WTC11 (cell line): Measurements from ENCODE around the gene MYO18B. TPM values are rescaled to one million over a fixed set of nuclear protein-coding genes. Genes with fewer than 3 reads are reported as not detected.

Experiments used
- ATAC-seq: fragments of 200-7000 bp; cut with Tn5 transposase; 2 replicates; pipeline ENCODE4 v1.10.0; 2021; ENCODE audit warnings: mild to moderate bottlenecking, moderate library complexity
- CTCF ChIA-PET: fragments of 300-600 bp; sonication (Branson Sonifier 250); formaldehyde crosslinking; loops from one replicate; lab custom pipeline; 2021; ENCODE audit warnings: antibody characterized with exemption; lab: Charles Lee
- POLR2A ChIA-PET: fragments of 350-600 bp; sonication (Branson Sonifier 250); formaldehyde crosslinking; loops from one replicate; lab custom pipeline; 2021; ENCODE audit warnings: antibody characterized with exemption; lab: Charles Lee
- DNase-seq: peaks from one replicate; pipeline ENCODE4 v3.0.0; 2021; ENCODE audit warnings: low spot score
- H3K27ac Mint-ChIP-seq: 2 replicates; pipeline ENCODE4 v1.8.0; 2021; ENCODE audit warnings: mixed read lengths
- H3K27me3 Mint-ChIP-seq: 2 replicates; pipeline ENCODE4 v1.8.0; 2021; ENCODE audit warnings: low read depth, mild to moderate bottlenecking, moderate library complexity, mixed read lengths
- H3K36me3 Mint-ChIP-seq: 2 replicates; pipeline ENCODE4 v1.8.0; 2021; ENCODE audit warnings: mixed read lengths
- H3K4me1 Mint-ChIP-seq: 2 replicates; pipeline ENCODE4 v1.8.0; 2022; ENCODE audit warnings: mixed read lengths
- H3K4me3 Mint-ChIP-seq: 2 replicates; pipeline ENCODE4 v1.8.0; 2021; ENCODE audit warnings: mild to moderate bottlenecking, moderate library complexity, mixed read lengths
- H3K9me3 Mint-ChIP-seq: 2 replicates; pipeline ENCODE4 v1.8.0; 2021; ENCODE audit warnings: mixed read lengths
- CBFB ChIP-seq: sonication (generic); formaldehyde crosslinking; IDR thresholded peaks from 2 replicates; pipeline ENCODE4 v1.8.1; 2022; ENCODE audit warnings: mild to moderate bottlenecking, low read depth, missing genetic modification reagents
- IRF2 ChIP-seq: sonication (generic); formaldehyde crosslinking; IDR thresholded peaks from 2 replicates; pipeline ENCODE4 v1.8.0; 2022; ENCODE audit warnings: low read depth, missing genetic modification reagents, borderline replicate concordance
- JUN ChIP-seq: sonication (generic); formaldehyde crosslinking; IDR thresholded peaks from 2 replicates; pipeline ENCODE4 v1.8.0; 2023; ENCODE audit warnings: mild to moderate bottlenecking, missing genetic modification reagents
- MXD4 ChIP-seq: fragments of 250-450 bp; sonication (Bioruptor Pico); IDR thresholded peaks from 2 replicates; pipeline ENCODE4 v1.8.0; 2021; ENCODE audit warnings: mild to moderate bottlenecking, moderate library complexity, borderline replicate concordance
- MYBL2 ChIP-seq: sonication (generic); formaldehyde crosslinking; IDR thresholded peaks from 2 replicates; pipeline ENCODE4 v1.8.1; 2023; ENCODE audit warnings: mild to moderate bottlenecking, moderate library complexity, missing genetic modification reagents
- RELA ChIP-seq: sonication (generic); formaldehyde crosslinking; IDR thresholded peaks from 2 replicates; pipeline ENCODE4 v1.8.1; 2022; ENCODE audit warnings: missing genetic modification reagents, mild to moderate bottlenecking, borderline replicate concordance
- SP1 ChIP-seq: sonication (generic); formaldehyde crosslinking; conservative IDR thresholded peaks from 2 replicates; pipeline ENCODE4 v1.8.1; 2022; ENCODE audit warnings: missing genetic modification reagents
- ZNF121 ChIP-seq: sonication (generic); formaldehyde crosslinking; IDR thresholded peaks from 2 replicates; pipeline ENCODE4 v1.8.0; 2023; ENCODE audit warnings: missing genetic modification reagents
- ZNF263 ChIP-seq: sonication (generic); formaldehyde crosslinking; IDR thresholded peaks from 2 replicates; pipeline ENCODE4 v1.8.1; 2022; ENCODE audit warnings: low read depth, mild to moderate bottlenecking, moderate library complexity, missing genetic modification reagents
- ZNF396 ChIP-seq: fragments of 250-450 bp; sonication (Bioruptor Pico); IDR thresholded peaks from 2 replicates; pipeline ENCODE4 v1.8.0; 2021; ENCODE audit warnings: mild to moderate bottlenecking, moderate library complexity, borderline replicate concordance
- total RNA-seq: library from RNA; stranded (reverse); gene quantifications from 3 replicates; pipeline ENCODE4 v1.2.3, GENCODE V29; 2021
- TF ChIP-seq, protein P1 (sequence below): sonication (generic); formaldehyde crosslinking; IDR thresholded peaks from 2 replicates; pipeline ENCODE4 v1.8.1; 2023; ENCODE audit warnings: mild to moderate bottlenecking, missing genetic modification reagents, borderline replicate concordance
- TF ChIP-seq, protein P2 (sequence below): sonication (generic); formaldehyde crosslinking; IDR thresholded peaks from 2 replicates; pipeline ENCODE4 v1.8.0; 2022; ENCODE audit warnings: mild to moderate bottlenecking, missing genetic modification reagents
- TF ChIP-seq, protein P3 (sequence below): fragments of 200-600 bp; IDR thresholded peaks from 2 replicates; pipeline ENCODE4 v1.8.0; 2022; ENCODE audit warnings: antibody characterized with exemption
- TF ChIP-seq, protein P4 (sequence below): sonication (generic); formaldehyde crosslinking; IDR thresholded peaks from 2 replicates; pipeline ENCODE4 v1.8.1; 2022; ENCODE audit warnings: missing genetic modification reagents, borderline replicate concordance
- TF ChIP-seq, protein P5 (sequence below): sonication (generic); formaldehyde crosslinking; IDR thresholded peaks from 2 replicates; pipeline ENCODE4 v1.8.1; 2023; ENCODE audit warnings: mild to moderate bottlenecking, moderate library complexity, missing genetic modification reagents

Gene MYO18B
- total RNA-seq, 1 experiment from 2014 or later: 0.96 TPM

DNA sequence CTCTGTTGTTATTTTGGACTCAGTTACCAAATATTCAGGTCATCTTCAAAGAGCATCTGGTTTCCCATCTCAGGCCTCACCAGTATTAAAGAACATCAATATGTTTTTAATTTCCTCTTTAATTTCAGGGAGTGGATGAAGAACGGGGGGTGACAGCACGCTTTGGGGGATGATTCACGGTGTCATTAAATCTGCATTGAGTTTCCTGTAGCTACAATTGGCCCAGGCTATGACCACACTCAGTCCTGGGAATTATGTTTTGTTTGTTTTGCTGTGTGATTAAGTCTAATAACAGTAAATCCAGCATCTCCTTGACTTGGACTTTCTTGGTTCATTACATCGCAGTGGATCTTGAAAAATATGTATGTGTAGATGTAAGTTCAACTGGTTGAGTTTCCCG lies 277.6 kb downstream of the MYO18B start (continued):
- TF ChIP-seq, protein P1, sequence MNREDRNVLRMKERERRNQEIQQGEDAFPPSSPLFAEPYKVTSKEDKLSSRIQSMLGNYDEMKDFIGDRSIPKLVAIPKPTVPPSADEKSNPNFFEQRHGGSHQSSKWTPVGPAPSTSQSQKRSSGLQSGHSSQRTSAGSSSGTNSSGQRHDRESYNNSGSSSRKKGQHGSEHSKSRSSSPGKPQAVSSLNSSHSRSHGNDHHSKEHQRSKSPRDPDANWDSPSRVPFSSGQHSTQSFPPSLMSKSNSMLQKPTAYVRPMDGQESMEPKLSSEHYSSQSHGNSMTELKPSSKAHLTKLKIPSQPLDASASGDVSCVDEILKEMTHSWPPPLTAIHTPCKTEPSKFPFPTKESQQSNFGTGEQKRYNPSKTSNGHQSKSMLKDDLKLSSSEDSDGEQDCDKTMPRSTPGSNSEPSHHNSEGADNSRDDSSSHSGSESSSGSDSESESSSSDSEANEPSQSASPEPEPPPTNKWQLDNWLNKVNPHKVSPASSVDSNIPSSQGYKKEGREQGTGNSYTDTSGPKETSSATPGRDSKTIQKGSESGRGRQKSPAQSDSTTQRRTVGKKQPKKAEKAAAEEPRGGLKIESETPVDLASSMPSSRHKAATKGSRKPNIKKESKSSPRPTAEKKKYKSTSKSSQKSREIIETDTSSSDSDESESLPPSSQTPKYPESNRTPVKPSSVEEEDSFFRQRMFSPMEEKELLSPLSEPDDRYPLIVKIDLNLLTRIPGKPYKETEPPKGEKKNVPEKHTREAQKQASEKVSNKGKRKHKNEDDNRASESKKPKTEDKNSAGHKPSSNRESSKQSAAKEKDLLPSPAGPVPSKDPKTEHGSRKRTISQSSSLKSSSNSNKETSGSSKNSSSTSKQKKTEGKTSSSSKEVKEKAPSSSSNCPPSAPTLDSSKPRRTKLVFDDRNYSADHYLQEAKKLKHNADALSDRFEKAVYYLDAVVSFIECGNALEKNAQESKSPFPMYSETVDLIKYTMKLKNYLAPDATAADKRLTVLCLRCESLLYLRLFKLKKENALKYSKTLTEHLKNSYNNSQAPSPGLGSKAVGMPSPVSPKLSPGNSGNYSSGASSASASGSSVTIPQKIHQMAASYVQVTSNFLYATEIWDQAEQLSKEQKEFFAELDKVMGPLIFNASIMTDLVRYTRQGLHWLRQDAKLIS: no peak
- TF ChIP-seq, protein P2, sequence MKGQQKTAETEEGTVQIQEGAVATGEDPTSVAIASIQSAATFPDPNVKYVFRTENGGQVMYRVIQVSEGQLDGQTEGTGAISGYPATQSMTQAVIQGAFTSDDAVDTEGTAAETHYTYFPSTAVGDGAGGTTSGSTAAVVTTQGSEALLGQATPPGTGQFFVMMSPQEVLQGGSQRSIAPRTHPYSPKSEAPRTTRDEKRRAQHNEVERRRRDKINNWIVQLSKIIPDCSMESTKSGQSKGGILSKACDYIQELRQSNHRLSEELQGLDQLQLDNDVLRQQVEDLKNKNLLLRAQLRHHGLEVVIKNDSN (CRISPR knock-in tag): no peak

DNA sequence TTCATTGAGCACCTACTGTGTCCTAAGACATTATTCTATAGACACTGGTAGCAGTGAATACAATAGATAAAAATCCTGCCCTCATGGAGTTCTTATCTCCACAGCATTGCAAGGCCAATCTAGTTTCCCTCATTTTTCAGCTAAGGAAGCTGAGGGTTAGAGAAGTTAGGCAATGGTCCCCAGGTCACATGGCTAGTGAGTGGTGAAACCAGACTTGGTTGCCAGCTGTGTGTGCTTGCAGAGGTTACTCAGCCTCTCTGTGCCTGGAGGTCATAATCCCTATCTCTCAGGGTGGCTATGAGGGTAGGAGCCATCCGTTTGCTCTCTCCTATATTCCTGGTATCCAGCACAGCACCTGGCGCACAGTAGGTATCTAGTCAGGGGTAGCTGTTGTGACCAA lies 279.5 kb downstream of the MYO18B start:
- TF ChIP-seq ZNF121 (CRISPR knock-in tag) (no peak), RELA (CRISPR knock-in tag) (no peak), SP1 (no peak), MYBL2 (CRISPR knock-in tag) (no peak)
- TF ChIP-seq, all 79 proteins: peak for 0
- Mint-ChIP-seq H3K4me3 (no peak overlapping the region), H3K9me3 (no peaks in the 10 kb centered on the region), H3K27ac (no peak overlapping the region), H3K4me1 (peaks cover 14% of the 10 kb centered on the region), H3K36me3 (no peaks in the 10 kb centered on the region), H3K27me3 (no peaks in the 10 kb centered on the region)
- ChIA-PET POLR2A (interaction anchor here (0.6 kb wide), 1 partner anchor 56 kb away, joined by 3 read pairs; no protein-coding TSS in a partner anchor), CTCF (no interaction called here)
- no peak for DNase-seq
- ATAC-seq: no peak

DNA sequence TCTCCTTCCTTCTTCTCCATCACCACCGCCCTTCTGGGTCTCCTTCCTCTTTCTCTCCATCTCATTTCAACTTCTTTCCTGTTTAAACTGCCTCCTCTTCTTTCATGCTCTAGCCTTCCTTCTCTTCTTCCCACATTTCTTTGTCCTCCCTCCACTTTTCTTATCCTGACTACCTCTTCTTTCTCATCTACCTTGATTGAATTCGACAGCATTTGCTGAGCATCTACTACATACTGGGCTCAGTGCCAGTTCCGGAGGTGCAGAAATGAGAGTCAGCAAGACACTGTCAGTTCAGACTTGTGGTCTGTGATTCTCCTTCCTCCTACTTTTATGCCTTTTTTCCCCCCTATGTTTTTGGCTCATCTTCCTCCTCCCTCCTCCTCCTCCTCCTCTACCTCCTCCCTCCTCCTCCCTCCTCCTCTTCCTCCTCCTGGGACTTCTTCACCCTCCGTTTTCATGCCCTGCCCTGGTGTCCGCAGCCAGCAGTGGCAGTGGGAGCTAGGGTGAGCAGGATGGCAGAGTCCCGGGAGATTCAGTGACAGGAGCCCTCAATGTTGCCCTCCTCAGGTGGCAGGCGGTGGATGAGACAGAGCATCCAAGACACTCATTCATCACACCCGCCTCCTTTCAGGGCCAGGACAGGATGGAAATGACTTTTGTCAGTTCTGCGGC lies 281.3 kb downstream of the MYO18B start:
- POLR2A ChIA-PET: no interaction called here
- CTCF ChIA-PET: interaction anchor here (1.5 to 1.7 kb wide), 2 partner anchors 63 to 120 kb away, joined by 3 to 7 read pairs; no protein-coding TSS in a partner anchor

DNA sequence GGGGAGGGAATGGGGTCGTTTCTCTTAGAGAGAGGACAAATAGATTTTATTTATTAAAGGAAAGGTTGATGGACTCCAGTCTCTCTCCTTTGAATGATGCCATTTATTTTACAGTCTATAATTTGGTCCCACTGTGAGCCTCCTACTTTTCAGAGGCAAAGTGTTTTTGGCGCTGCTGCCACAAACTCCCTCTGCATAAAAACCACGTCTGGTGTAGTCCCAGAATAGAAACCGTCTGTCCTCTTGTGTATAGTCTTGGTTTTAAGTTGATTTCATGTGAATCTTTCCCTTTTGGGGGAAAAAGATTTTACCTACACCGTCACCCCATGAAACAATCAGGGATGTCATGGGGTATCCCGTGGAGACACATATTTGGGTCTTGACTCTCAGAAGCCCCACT lies 283.6 kb downstream of the MYO18B start:
- no peaks in the 10 kb centered on the region for H3K36me3 Mint-ChIP-seq
- H3K27ac Mint-ChIP-seq: no peak overlapping the region
- DNase-seq: no peak
- ChIA-PET POLR2A (no interaction called here), CTCF (no interaction called here)
- peaks cover 5% of the 10 kb centered on the region; the same call in 1 of the 2 replicates for H3K27me3 Mint-ChIP-seq
- no peaks in the 10 kb centered on the region for H3K4me1 Mint-ChIP-seq
- H3K4me3 Mint-ChIP-seq: no peak overlapping the region
- no peak for ATAC-seq
- no peaks in the 10 kb centered on the region for H3K9me3 Mint-ChIP-seq
- TF ChIP-seq ZNF396: no peak
- TF ChIP-seq, protein P3, sequence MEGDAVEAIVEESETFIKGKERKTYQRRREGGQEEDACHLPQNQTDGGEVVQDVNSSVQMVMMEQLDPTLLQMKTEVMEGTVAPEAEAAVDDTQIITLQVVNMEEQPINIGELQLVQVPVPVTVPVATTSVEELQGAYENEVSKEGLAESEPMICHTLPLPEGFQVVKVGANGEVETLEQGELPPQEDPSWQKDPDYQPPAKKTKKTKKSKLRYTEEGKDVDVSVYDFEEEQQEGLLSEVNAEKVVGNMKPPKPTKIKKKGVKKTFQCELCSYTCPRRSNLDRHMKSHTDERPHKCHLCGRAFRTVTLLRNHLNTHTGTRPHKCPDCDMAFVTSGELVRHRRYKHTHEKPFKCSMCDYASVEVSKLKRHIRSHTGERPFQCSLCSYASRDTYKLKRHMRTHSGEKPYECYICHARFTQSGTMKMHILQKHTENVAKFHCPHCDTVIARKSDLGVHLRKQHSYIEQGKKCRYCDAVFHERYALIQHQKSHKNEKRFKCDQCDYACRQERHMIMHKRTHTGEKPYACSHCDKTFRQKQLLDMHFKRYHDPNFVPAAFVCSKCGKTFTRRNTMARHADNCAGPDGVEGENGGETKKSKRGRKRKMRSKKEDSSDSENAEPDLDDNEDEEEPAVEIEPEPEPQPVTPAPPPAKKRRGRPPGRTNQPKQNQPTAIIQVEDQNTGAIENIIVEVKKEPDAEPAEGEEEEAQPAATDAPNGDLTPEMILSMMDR: no peak
- TF ChIP-seq, protein P2 (CRISPR knock-in tag): no peak
- TF ChIP-seq CBFB (CRISPR knock-in tag): no peak
- TF ChIP-seq, protein P4, sequence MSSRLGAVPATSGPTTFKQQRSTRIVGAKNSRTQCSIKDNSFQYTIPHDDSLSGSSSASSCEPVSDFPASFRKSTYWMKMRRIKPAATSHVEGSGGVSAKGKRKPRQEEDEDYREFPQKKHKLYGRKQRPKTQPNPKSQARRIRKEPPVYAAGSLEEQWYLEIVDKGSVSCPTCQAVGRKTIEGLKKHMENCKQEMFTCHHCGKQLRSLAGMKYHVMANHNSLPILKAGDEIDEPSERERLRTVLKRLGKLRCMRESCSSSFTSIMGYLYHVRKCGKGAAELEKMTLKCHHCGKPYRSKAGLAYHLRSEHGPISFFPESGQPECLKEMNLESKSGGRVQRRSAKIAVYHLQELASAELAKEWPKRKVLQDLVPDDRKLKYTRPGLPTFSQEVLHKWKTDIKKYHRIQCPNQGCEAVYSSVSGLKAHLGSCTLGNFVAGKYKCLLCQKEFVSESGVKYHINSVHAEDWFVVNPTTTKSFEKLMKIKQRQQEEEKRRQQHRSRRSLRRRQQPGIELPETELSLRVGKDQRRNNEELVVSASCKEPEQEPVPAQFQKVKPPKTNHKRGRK (CRISPR knock-in tag): no peak
- TF ChIP-seq JUN (CRISPR knock-in tag): no peak
- TF ChIP-seq MXD4 (CRISPR knock-in tag): no peak
- TF ChIP-seq, protein P5, sequence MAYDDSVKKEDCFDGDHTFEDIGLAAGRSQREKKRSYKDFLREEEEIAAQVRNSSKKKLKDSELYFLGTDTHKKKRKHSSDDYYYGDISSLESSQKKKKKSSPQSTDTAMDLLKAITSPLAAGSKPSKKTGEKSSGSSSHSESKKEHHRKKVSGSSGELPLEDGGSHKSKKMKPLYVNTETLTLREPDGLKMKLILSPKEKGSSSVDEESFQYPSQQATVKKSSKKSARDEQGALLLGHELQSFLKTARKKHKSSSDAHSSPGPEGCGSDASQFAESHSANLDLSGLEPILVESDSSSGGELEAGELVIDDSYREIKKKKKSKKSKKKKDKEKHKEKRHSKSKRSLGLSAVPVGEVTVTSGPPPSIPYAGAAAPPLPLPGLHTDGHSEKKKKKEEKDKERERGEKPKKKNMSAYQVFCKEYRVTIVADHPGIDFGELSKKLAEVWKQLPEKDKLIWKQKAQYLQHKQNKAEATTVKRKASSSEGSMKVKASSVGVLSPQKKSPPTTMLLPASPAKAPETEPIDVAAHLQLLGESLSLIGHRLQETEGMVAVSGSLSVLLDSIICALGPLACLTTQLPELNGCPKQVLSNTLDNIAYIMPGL (CRISPR knock-in tag): no peak

More for the DNA sequence above, 281.3 kb downstream of the MYO18B start:
- no peaks in the 10 kb centered on the region for H3K36me3 Mint-ChIP-seq
- H3K27ac Mint-ChIP-seq: no peak overlapping the region
- no peaks in the 10 kb centered on the region for H3K9me3 Mint-ChIP-seq
- TF ChIP-seq ZNF263: peak; percentile 69; the same call in 1 of the 2 replicates
- TF ChIP-seq, protein P3: no peak
- TF ChIP-seq IRF2 (CRISPR knock-in tag): no peak
- TF ChIP-seq, all 79 proteins: peak for 1
- Mint-ChIP-seq H3K4me3 (no peak overlapping the region), H3K4me1 (peaks cover 2% of the 10 kb centered on the region), H3K27me3 (peaks cover 3% of the 10 kb centered on the region; the same call in 1 of the 2 replicates)
- DNase-seq: peak; percentile 19
- peak; percentile 58 for ATAC-seq
